T-helper 2 cell treated with Interferon-gamma antibody and Interleukin-4, amounts not matched to agents 100 ng/mL and 5 ng/mL, for 36 hours (primary cell): Measurements from ENCODE around the gene ARMC8. TPM values are rescaled to one million over a fixed set of nuclear protein-coding genes. Genes with fewer than 3 reads are reported as not detected.

ENCODE experiments used
- intact Hi-C: fragments of 100-400 bp; cut with micrococcal nuclease; formaldehyde crosslinking; loops from one replicate; pipeline ENCODE4 v1.15.1; 2023
- total RNA-seq: library from RNA; stranded (reverse); gene quantifications from 2 replicates; pipeline ENCODE4 v1.2.3, GENCODE V29; 2022

Gene ARMC8
- total RNA-seq, 1 donor from 2014 or later, result 47.7 TPM

- intact Hi-C loops, result no loop called here
Measured at GRCh38 chr3:138238711-138239110, 51.6 kb downstream of the ARMC8 start.

DNA sequence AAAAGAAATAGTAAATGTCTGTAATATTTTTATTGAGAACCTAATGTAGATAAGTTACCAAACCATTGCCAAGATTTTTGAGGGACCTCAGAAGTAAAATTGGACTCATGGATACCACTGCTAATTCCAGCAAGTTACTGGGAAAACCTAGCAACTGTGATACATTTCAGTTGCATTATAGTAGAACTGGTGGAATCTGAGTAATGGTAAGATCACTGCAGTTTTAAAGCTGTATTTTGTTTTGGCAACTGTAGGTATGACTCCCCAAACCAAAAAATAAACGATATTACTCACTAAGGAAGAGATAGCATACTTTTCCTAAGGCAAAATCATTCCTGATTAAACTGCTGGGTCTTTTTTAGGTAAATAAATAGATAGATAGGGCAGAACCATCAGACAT is 54.0 kb downstream of the ARMC8 start:
- intact Hi-C loops, result no loop called here

DNA sequence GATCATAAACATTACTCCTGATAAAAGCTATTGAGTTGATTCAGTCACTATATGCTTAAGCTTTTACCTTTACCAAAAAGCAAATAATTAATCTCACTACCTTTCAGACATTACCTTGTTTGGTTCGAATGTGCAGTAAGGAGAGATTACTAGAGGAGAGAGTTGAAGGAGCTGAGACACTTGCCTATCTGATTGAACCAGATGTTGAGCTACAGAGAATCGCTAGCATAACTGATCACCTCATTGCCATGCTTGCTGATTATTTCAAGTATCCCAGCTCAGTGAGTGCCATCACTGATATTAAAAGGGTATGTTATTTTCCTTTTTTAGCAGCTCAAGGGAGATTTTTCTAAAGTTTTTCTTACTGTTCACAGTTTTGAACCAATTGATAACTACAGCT is 54.6 kb downstream of the ARMC8 start:
- intact Hi-C loops, result no loop called here

DNA sequence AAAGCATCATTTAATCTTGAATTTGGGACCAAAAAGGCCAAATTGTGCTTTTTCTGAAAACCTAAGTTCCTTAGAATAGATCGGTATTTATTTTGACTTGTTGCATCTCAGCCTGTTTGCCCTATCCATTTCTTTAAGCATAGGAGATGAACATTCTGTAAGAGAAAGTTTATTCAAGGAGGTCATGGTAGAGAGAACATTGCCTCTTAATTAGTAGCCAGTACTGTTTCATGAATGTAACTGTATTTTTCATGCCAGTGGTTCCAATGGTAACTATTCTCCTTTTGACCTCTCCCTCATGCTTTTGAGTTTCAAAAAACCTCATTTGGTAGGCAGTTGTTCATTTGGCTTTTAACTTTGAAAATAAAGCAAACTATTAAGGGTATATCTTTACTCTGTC is 55.4 kb downstream of the ARMC8 start:
- intact Hi-C loops, result no loop called here

DNA sequence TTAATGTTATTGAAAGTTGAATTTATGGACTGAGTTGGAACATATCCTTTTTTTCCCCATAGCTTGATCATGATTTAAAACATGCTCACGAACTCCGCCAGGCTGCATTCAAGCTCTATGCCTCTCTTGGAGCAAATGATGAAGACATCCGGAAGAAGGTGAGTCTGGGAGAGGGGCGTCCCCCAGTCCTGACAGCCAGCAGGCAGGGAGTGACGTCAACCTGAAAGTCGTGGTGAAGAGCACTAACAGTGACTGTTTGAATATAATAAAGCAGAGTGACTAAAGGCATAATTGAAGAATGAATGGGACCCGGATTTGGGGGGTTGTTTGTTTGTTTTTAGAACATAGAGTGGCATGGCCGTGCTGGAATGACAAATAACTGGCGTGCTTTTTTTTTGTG is 57.9 kb downstream of the ARMC8 start:
- intact Hi-C loops, result no loop called here

DNA sequence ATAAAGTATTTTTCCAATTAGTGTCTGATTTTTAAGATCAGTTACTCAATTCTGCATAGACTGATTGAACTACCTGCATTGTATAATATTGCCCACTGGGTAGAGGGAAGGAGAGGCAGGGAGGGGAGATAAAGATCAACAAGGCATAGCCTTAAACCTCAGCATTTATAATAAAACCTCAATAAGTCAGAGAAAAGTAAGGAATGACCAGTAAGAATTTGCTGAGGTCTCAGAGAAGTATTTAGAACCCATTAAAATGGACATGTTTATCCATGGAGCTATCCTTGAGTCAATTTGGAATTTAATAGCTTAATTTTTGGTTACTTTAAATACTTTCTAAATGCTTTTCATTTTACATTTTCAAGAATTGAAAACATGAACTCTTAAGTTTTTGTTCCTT is 62.5 kb downstream of the ARMC8 start:
- intact Hi-C loops, result no loop called here

DNA sequence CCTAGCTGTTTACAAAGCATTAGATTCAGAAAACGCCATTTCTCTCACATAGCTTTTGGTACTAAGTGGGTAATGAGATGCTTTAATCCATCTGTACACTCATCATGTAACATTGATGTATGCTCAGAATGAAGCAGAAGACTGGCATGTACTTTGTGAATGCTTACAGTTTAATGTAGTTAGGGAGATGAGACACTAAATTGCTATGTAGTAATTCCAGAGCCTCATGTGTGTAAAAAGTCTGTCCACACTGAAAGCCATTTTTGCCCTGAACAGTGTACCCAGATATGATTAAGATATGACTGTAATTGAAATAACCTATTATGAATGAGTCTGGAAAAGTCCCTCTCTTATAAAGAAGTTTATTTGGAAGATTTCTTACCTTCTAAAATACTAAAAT is 66.5 kb downstream of the ARMC8 start:
- intact Hi-C loops, result no loop called here

GRCh38 chr3:138254216-138254615 is 67.1 kb downstream of the ARMC8 start:
- intact Hi-C loops, result no loop called here

- intact Hi-C loops, result no loop called here
Measured at GRCh38 chr3:138256022-138256421, 68.9 kb downstream of the ARMC8 start.

DNA sequence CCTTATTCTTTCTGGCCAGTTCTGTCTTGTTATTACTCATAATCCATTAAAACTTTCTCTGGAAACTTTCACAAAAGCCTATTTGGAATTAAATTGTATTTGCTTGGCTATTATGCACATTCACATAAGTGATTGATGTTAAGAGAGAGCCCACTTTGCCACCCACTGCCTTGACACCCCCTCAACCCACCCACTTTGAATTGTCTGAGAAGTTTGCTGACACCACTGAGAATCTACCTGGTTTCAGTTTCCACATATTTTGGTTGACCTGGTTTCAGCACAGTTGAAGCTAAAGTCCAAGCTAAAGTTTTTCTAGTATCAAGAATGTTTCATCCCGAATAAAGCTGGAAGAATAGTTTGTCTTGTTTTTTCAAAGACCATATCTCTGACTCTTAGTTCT is 70.9 kb downstream of the ARMC8 start:
- intact Hi-C loops, result no loop called here

DNA sequence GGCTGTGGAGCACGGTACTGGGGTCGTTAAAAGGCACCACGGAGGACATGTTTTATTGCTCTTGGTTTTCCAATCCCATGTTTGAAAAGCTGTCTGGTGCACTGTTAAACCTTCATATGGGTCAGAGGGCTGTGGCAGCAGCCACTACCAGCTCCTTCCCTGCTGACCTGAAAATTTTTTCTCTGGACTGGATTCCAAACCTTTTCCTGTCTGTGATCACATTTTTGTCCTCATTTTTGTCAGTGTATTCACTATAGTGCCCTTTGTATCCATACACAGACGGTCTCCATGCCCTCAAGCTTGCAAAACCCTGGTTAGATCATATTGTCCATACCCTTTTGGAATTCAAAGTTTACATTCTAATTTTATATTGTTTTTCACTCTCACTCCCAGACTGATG is 72.0 kb downstream of the ARMC8 start:
- intact Hi-C loops, result no loop called here

- intact Hi-C loops, result no loop called here
Measured at GRCh38 chr3:138260611-138261010, 73.5 kb downstream of the ARMC8 start.

- intact Hi-C loops, result no loop called here
Measured at GRCh38 chr3:138263104-138263503, 76.0 kb downstream of the ARMC8 start.

GRCh38 chr3:138265745-138266144 is 78.6 kb downstream of the ARMC8 start:
- intact Hi-C loops, result no loop called here

DNA sequence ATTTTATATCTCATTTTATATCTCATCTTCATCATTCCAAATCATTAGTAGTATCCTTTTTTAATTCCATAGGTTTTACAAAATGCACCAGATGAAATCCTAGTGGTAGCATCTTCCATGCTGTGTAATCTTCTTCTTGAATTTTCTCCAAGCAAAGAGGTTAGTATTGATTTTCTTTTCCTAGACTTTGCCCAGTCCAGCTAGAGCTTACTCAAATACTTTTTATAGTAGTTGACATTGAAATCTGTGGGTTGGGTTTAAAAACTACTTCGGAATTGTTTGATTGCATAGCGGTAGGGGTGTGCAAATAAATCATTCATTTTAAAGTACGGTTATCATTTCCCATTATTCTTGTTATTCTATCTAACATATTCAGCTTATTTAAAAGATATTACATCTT is 80.0 kb downstream of the ARMC8 start:
- intact Hi-C loops, result no loop called here

- intact Hi-C loops, result no loop called here
Measured at GRCh38 chr3:138270245-138270644, 83.1 kb downstream of the ARMC8 start.

- intact Hi-C loops, result no loop called here
Measured at GRCh38 chr3:138271189-138271794, 84.2 kb downstream of the ARMC8 start.

- intact Hi-C loops, result no loop called here
Measured at GRCh38 chr3:138281561-138281960, 94.5 kb downstream of the ARMC8 start.

DNA sequence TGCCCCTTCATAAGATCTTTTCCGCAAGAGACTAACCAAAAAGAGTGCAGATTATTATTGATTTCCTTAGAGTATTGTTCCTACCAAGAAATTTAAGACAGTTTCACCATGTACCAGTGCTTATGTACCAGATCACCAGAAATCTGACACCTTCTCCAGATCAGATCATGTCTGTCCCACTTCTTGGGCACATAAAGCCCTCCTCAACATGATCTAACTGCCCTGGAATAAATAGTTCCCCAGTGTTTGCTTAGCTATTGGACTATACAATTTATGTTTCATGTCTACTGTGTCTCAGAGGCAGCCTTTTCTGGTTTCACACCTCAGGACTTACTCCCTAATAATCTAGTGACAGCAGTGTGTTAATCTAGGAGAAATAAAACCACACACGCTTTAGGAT is 95.7 kb downstream of the ARMC8 start:
- intact Hi-C loops, result no loop called here

- intact Hi-C loops, result no loop called here
Measured at GRCh38 chr3:138284079-138284478, 97.0 kb downstream of the ARMC8 start.

- intact Hi-C loops, result no loop called here
Measured at GRCh38 chr3:138284957-138285477, 97.9 kb downstream of the ARMC8 start.

DNA sequence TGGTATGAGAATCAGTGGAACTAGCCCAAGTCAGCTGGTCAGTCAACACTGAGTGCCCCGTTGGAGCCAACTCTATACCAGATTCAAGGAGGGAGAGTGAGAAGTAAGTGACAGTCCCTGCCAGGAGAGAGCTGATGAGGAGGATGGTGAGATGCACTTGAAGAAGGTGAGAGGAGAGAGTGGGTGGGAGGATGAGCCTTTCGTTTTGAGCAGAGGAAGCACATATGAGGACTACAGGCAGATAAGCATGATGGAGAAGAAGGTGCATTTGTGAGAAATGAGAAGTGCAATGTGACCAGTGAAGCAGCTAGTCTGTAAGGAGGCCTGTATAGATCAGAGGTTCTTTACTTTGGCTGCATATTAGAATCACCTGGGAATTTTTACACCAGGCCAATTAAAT is 102.2 kb downstream of the ARMC8 start:
- intact Hi-C loops, result no loop called here

GRCh38 chr3:138289701-138290100 is 102.6 kb downstream of the ARMC8 start:
- intact Hi-C loops, result no loop called here

- intact Hi-C loops, result no loop called here
Measured at GRCh38 chr3:138296639-138297038, 109.5 kb downstream of the ARMC8 start.
